Mesodermal cell (in vitro differentiated cells): ENCODE data around the gene ALDH1B1.
A peak's percentile ranks its signal among the peaks of the same experiment; 100 is the strongest.

Source experiments
- H3K27ac ChIP-seq: 2 replicates; pipeline ENCODE4 v1.7.0; 2013; ENCODE audit warnings: mild to moderate bottlenecking, low read depth, low read length, moderate library complexity; ENCODE audit not compliant: severe bottlenecking
- H3K36me3 ChIP-seq: 2 replicates; pipeline ENCODE4 v1.7.1; 2013; ENCODE audit warnings: mild to moderate bottlenecking, low read length, moderate library complexity; ENCODE audit not compliant: control insufficient read depth, insufficient read depth
- H3K4me1 ChIP-seq: one replicate; pipeline ENCODE4 v1.7.1; 2013; ENCODE audit warnings: mild to moderate bottlenecking, low read length; ENCODE audit not compliant: insufficient read depth, control insufficient read depth, poor library complexity, severe bottlenecking
- H3K4me3 ChIP-seq: 2 replicates; pipeline ENCODE4 v1.7.0; 2013; ENCODE audit warnings: low read length, control low read depth, mild to moderate bottlenecking; ENCODE audit not compliant: insufficient read depth, poor library complexity, severe bottlenecking; ENCODE audit errors: extremely low read depth
- H3K9me3 ChIP-seq: 2 replicates; pipeline ENCODE4 v1.7.1; 2013; ENCODE audit warnings: mild to moderate bottlenecking, low read length, moderate library complexity; ENCODE audit not compliant: control insufficient read depth
- WGBS, 2 experiments: methylation state at CpG; one replicate each; pipeline ENCODE4 v1.1.5; 2013; ENCODE audit warnings: missing lambda C conversion rate in 2 of 2; ENCODE audit not compliant: insufficient coverage in 2 of 2; 5-methylcytosine and 5-hydroxymethylcytosine counted together

Gene ALDH1B1

DNA sequence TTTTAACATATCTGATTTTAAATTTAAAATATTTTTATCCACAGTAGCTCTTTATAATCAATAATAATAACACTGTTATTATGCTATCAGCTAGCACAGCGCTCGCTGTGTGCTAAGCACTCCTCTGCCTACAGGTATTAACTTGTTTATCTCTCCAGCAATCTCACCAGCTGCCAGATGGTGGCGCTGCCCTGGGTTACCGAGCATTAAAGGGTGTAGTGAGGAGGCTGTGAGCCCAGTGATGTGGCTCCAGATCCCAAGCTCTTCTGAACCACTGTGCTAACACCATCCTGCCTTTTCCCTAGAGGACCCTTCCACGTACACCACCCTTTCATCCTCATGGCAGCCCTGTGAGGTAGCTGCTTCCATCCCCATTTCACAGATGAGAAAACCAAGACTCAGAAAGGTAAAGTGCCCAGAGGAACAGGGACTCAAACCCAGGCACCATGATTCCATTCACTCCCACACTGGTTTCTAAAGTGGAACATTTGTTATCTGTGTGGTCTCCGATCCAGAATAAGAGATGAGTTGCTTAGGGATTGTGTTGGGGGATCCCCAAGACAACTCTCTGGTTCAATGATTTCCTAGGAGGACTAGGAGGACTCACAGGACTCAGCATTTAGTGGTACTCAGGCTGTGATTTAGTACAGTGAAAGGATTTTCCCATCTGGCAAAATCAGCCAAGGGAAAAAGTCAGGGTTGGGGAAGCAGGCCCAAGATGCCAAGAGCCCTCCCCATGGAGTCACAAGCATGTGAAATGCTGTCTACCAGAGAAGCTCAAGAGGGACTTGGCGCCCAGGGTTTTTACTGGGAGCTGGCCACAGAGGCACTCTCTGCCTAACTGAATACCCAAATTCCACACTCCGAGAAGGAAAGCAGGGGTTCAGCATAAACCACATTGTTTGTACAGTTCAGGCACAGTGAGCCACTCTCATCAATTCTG, 24.8 kb downstream of the ALDH1B1 start:
- H3K36me3 ChIP-seq, result no peaks in the 10 kb centered on the region

GRCh38 chr9:38418366-38418765, 25.9 kb downstream of the ALDH1B1 start:
- no peaks in the 10 kb centered on the region for H3K9me3 ChIP-seq
- peaks cover 4% of the 10 kb centered on the region for H3K4me1 ChIP-seq
- no peaks in the 10 kb centered on the region for H3K36me3 ChIP-seq
- no peak overlapping the region for H3K4me3 ChIP-seq
- H3K27ac ChIP-seq, result no peak overlapping the region
- WGBS, 2 experiments, result no CpG with 5 or more reads among the region's 1 CpG

More for the DNA sequence above, 24.8 kb downstream of the ALDH1B1 start:
- H3K9me3 ChIP-seq, result no peaks in the 10 kb centered on the region
- H3K4me3 ChIP-seq, result no peak overlapping the region
- 70 to 90% methylated on average over 5 to 6 of the region's 8 CpGs for WGBS, 2 experiments
- H3K4me1 ChIP-seq, result peaks cover 8% of the 10 kb centered on the region
- H3K27ac ChIP-seq, result no peak overlapping the region

DNA sequence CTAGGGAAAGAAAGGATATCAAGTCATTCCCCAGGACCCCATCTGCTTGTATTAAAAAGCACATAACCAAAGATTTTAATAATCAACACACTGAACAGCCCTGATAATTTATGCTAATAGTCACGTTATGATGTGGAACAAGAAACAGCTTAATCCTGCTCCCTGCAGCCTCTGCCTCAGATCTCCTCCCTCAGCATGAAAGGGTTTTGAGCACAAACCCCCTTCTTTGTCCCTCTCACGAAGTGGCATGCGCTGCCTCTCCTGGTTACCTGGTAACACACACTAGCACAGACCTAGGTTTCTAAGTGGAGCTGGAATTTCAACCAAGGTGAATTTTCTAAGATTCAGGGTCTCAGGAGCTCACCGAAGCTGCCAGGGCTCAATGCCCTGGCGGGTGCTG, 26.7 kb downstream of the ALDH1B1 start:
- no peak overlapping the region for H3K27ac ChIP-seq
- 62 to 83% methylated on average over 4 to 5 of the region's 5 CpGs for WGBS, 2 experiments
- H3K4me3 ChIP-seq, result no peak overlapping the region
- no peaks in the 10 kb centered on the region for H3K9me3 ChIP-seq
- no peaks in the 10 kb centered on the region for H3K36me3 ChIP-seq
- peaks cover 4% of the 10 kb centered on the region for H3K4me1 ChIP-seq

DNA sequence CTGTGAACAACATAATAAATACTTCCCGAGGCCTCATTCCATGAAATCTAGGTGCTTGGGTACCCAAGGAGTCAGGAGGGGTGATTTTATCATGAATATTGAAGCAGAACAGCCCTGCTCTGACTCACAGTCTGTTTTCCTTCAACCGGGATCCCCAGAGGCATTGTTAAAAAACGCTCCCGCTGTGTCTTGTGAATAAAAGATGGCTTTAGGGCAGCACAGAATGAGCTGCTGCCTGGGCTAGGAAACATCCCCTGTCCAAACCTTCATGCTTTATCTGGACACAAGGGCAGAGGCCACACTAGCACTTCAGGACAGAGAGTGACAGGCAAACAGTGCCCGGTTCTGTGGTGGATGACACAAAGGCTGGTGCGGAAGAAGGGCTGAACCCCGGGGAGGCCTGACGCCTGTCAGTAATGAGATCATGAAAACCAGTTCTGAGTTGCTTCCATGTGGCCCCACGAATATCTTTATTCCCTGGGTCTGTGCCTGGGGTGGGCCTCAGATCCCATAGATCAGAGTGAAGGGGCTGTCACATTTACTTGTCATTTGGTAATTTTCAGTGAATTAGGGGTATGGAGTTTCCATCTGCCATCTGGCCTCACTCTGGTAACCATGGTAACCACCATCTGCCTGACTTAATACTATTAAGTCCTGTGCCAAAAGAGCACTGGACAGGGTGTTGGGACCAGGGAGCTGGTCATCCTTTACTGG, 29.2 kb downstream of the ALDH1B1 start:
- Histone ChIP-seq H3K4me3 (no peak overlapping the region), H3K4me1 (peaks cover 4% of the 10 kb centered on the region), H3K36me3 (no peaks in the 10 kb centered on the region), H3K27ac (peak overlapping the region; percentile 16), H3K9me3 (no peaks in the 10 kb centered on the region)
- WGBS, 2 experiments, result 19 to 26% methylated on average over 5 to 8 of the region's 9 CpGs

DNA sequence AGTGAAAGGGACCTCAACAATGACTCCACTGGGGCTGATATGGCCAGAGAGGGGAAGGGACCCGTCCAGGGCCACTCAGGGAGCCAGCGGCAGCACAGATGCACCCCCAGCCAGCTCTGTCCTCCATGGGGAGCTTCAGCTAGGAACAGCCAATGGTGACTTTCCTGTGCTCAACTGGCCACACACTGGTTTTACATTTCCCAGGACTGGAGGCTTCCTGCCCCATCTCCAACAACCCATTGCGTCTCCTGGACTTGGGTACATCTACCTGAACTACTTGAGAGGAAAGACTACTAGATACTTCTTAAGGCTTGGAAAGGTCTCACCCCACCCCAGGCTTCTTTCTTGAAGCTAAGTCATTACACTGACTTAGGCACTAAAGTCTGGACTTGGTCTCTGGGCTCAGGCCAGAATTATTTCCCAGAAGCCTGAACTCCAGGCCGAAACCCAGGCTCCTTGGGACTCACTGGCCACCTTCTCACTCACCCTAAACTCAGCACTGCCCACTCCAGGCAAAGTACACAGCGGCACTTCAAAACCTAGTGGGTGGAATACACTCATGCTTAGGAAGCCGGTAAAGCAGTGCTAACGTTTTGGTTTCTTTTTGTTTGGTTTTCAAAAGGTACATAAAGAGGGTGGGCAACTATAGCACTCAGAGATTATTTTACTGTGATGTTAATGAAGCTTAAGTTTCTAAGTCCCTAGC, 30.2 kb downstream of the ALDH1B1 start:
- Histone ChIP-seq H3K9me3 (no peaks in the 10 kb centered on the region), H3K27ac (no peak overlapping the region), H3K4me3 (no peak overlapping the region), H3K36me3 (no peaks in the 10 kb centered on the region), H3K4me1 (peaks cover 4% of the 10 kb centered on the region)
- WGBS, 2 experiments, result 87 to 100% methylated on average over 2 to 7 of the region's 7 CpGs

- H3K4me1 ChIP-seq, result peaks cover 4% of the 10 kb centered on the region
- H3K9me3 ChIP-seq, result no peaks in the 10 kb centered on the region
- 56 to 69% methylated on average over 7 to 9 of the region's 15 CpGs for WGBS, 2 experiments
- H3K27ac ChIP-seq, result no peak overlapping the region
- H3K4me3 ChIP-seq, result peak overlapping the region; percentile 27
- H3K36me3 ChIP-seq, result no peaks in the 10 kb centered on the region
Measured at GRCh38 chr9:38423273-38423972, 30.9 kb downstream of the ALDH1B1 start.

GRCh38 chr9:38423973-38424843, 31.7 kb downstream of the ALDH1B1 start, which contains the start of gene IGFBPL1:
TSS of gene IGFBPL1 (minus strand) at chr9:38424454. CDS start at chr9:38424424, 30 bp downstream.
- peaks cover 4% of the 10 kb centered on the region for H3K4me1 ChIP-seq
- H3K27ac ChIP-seq, result no peak within 1 kb of the TSS
- peak within 1 kb of the TSS; percentile 34 for H3K4me3 ChIP-seq
- H3K9me3 ChIP-seq, result no peaks in the 10 kb centered on the region
- 1 to 2% methylated on average over 75 to 92 of the region's 115 CpGs for WGBS, 2 experiments
- no peaks in the 10 kb centered on the region for H3K36me3 ChIP-seq

DNA sequence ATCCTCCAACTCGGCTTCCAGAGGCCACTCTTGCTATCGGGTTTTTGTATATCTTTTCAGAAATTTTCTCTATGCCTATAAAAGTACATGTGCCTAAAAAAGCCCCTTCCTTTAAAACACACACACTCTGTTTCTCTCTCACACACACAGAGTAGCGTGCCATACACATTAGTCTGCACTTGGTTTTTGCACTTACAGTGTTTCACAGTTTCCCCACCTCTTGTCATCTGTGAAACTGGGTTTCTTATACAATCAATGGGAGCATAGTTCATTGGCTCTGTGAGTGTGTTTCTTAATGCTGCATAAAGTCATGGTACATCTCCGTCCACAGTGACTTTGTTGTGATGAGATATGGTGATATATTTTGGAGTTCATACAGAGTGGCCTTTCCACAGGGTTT, 32.4 kb downstream of the ALDH1B1 start:
- H3K27ac ChIP-seq, result no peak overlapping the region
- H3K4me1 ChIP-seq, result peaks cover 4% of the 10 kb centered on the region
- WGBS, 2 experiments, result 87 to 88% methylated on average over 2 to 3 of the region's 4 CpGs
- no peaks in the 10 kb centered on the region for H3K9me3 ChIP-seq
- no peak overlapping the region for H3K4me3 ChIP-seq
- H3K36me3 ChIP-seq, result no peaks in the 10 kb centered on the region

GRCh38 chr9:38428062-38428461, 35.6 kb downstream of the ALDH1B1 start:
- no peaks in the 10 kb centered on the region for H3K36me3 ChIP-seq
- 100% methylated on average over 1 of the region's 1 CpG; no CpG with 5 or more reads in 1 of the 2 experiments for WGBS, 2 experiments
- H3K4me1 ChIP-seq, result no peaks in the 10 kb centered on the region
- no peaks in the 10 kb centered on the region for H3K9me3 ChIP-seq
- H3K4me3 ChIP-seq, result no peak overlapping the region
- H3K27ac ChIP-seq, result no peak overlapping the region
